ENCODE data around the gene FLACC1. TPM values are rescaled to one million over a fixed set of nuclear protein-coding genes. Genes with fewer than 3 reads are reported as not detected.

Gene FLACC1
- total RNA-seq, 1 donor from 2014 or later, result 1.1 TPM

DNA sequence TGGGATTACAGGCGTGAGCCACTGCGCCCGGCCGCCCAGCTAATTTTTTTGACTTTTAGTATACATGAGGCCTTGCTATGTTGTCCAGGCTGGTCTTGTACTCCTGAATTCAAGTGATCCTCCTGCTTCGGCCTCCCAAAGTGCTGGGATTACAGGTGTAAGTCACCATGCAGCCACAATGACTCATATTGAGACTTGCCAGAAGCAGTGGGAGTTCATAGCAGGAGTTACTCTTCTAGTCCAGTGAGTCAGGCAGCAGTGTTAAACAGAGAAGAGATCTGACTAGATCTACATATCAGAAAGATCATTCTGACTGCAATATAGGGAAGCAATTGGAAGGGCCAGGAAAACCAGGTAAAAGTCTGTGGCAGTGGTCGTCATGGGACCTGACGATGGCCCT lies 1.5 kb upstream of the FLACC1 start:
- no peak overlapping the region for H3K27ac Mint-ChIP-seq (ENCODE audit: unreplicated experiment)
- peaks cover 15% of the 10 kb centered on the region for H3K36me3 Mint-ChIP-seq (ENCODE audit: low read depth, unreplicated experiment)
- peaks cover 4% of the 10 kb centered on the region for H3K4me1 Mint-ChIP-seq (ENCODE audit: unreplicated experiment)
- H3K9me3 Mint-ChIP-seq (ENCODE audit: unreplicated experiment), result no peaks in the 10 kb centered on the region
- TF ChIP-seq, protein P1, sequence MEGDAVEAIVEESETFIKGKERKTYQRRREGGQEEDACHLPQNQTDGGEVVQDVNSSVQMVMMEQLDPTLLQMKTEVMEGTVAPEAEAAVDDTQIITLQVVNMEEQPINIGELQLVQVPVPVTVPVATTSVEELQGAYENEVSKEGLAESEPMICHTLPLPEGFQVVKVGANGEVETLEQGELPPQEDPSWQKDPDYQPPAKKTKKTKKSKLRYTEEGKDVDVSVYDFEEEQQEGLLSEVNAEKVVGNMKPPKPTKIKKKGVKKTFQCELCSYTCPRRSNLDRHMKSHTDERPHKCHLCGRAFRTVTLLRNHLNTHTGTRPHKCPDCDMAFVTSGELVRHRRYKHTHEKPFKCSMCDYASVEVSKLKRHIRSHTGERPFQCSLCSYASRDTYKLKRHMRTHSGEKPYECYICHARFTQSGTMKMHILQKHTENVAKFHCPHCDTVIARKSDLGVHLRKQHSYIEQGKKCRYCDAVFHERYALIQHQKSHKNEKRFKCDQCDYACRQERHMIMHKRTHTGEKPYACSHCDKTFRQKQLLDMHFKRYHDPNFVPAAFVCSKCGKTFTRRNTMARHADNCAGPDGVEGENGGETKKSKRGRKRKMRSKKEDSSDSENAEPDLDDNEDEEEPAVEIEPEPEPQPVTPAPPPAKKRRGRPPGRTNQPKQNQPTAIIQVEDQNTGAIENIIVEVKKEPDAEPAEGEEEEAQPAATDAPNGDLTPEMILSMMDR (IDR thresholded peaks at IDR 0.05; ENCODE audit: unreplicated experiment), result no peak
- no peak overlapping the region for H3K4me3 Mint-ChIP-seq (ENCODE audit: unreplicated experiment)
- H3K27me3 Mint-ChIP-seq (ENCODE audit: unreplicated experiment), result no peaks in the 10 kb centered on the region
- no peak for DNase-seq (ENCODE audit: low spot score)

- TF ChIP-seq, protein P1 (IDR thresholded peaks at IDR 0.05; ENCODE audit: unreplicated experiment), result no peak
- Mint-ChIP-seq H3K4me1 (ENCODE audit: unreplicated experiment) (peaks cover 9% of the 10 kb centered on the region), H3K4me3 (ENCODE audit: unreplicated experiment) (no peak overlapping the region), H3K36me3 (ENCODE audit: low read depth, unreplicated experiment) (no peaks in the 10 kb centered on the region), H3K27me3 (ENCODE audit: unreplicated experiment) (no peaks in the 10 kb centered on the region), H3K9me3 (ENCODE audit: unreplicated experiment) (no peaks in the 10 kb centered on the region), H3K27ac (ENCODE audit: unreplicated experiment) (no peak overlapping the region)
- DNase-seq (ENCODE audit: low spot score), result no peak
Measured at GRCh38 chr2:201353116-201353515, 4.0 kb downstream of the FLACC1 start.

DNA sequence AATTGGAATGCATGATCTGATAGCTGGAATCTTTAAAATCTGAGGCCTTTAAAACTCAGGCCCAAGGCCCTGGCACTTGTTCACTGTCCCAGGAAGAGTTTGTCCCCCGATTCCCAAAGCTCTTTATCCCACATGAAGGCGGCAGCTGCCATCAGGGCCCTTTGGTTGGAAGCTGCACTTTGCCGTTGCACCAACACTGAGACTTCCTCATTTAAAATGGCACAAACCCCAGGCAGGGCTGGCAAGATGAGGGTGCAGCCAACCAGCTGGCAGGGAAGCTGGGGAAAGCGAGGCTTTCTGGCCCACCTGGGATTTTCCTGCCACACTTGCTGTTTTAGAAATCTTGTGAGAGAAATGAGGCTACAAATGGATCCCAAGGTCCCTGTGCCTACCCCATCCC lies 6.3 kb downstream of the FLACC1 start:
- no peak overlapping the region for H3K27ac Mint-ChIP-seq (ENCODE audit: unreplicated experiment)
- TF ChIP-seq, protein P1 (IDR thresholded peaks at IDR 0.05; ENCODE audit: unreplicated experiment), result no peak
- peaks cover 3% of the 10 kb centered on the region for H3K36me3 Mint-ChIP-seq (ENCODE audit: low read depth, unreplicated experiment)
- no peaks in the 10 kb centered on the region for H3K27me3 Mint-ChIP-seq (ENCODE audit: unreplicated experiment)
- peaks cover 9% of the 10 kb centered on the region for H3K4me1 Mint-ChIP-seq (ENCODE audit: unreplicated experiment)
- no peak overlapping the region for H3K4me3 Mint-ChIP-seq (ENCODE audit: unreplicated experiment)
- no peak for DNase-seq (ENCODE audit: low spot score)
- H3K9me3 Mint-ChIP-seq (ENCODE audit: unreplicated experiment), result no peaks in the 10 kb centered on the region

DNA sequence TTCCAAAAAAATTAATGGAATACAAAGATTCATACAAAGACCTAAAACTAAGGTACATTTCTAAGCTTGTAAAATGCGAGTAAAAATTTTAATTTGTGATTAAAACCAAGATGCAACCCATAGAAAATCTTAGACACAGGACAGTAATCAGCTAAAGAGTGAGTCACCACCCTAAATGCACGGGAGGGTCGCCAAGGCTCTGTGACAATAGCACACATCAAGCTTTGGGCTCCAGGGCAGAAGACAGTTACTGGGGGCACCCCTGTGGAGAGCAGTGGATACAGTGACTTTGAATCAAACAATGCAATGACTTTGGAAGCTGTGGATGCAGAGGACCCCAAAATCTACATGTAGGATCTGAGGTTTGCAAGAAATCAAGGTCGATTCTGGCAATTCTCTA lies 7.5 kb downstream of the FLACC1 start:
- Mint-ChIP-seq H3K9me3 (ENCODE audit: unreplicated experiment) (no peaks in the 10 kb centered on the region), H3K4me1 (ENCODE audit: unreplicated experiment) (peaks cover 5% of the 10 kb centered on the region), H3K4me3 (ENCODE audit: unreplicated experiment) (no peak overlapping the region), H3K27ac (ENCODE audit: unreplicated experiment) (no peak overlapping the region), H3K27me3 (ENCODE audit: unreplicated experiment) (peaks cover 2% of the 10 kb centered on the region), H3K36me3 (ENCODE audit: low read depth, unreplicated experiment) (peaks cover 3% of the 10 kb centered on the region)
- no peak for DNase-seq (ENCODE audit: low spot score)
- TF ChIP-seq, protein P1 (IDR thresholded peaks at IDR 0.05; ENCODE audit: unreplicated experiment), result no peak

- H3K4me1 Mint-ChIP-seq (ENCODE audit: unreplicated experiment), result peaks cover 5% of the 10 kb centered on the region
- TF ChIP-seq, protein P1 (IDR thresholded peaks at IDR 0.05; ENCODE audit: unreplicated experiment), result no peak
- H3K4me3 Mint-ChIP-seq (ENCODE audit: unreplicated experiment), result no peak overlapping the region
- H3K27ac Mint-ChIP-seq (ENCODE audit: unreplicated experiment), result no peak overlapping the region
- no peaks in the 10 kb centered on the region for H3K9me3 Mint-ChIP-seq (ENCODE audit: unreplicated experiment)
- peaks cover 2% of the 10 kb centered on the region for H3K27me3 Mint-ChIP-seq (ENCODE audit: unreplicated experiment)
- peaks cover 3% of the 10 kb centered on the region for H3K36me3 Mint-ChIP-seq (ENCODE audit: low read depth, unreplicated experiment)
- DNase-seq (ENCODE audit: low spot score), result no peak
Measured at GRCh38 chr2:201348758-201349157, 8.4 kb downstream of the FLACC1 start.
